Stimulated activated CD4-positive, alpha-beta T cell treated with anti-CD3 and anti-CD28 coated beads, Interleukin-1b, Interleukin-23, amount 100 ng/mL, for 1 hour (primary cell): Measurements from ENCODE around the gene MAGI3.

Experiments
- DNase-seq, 2 donors: peaks; one replicate each; pipeline ENCODE4 v3.0.0-alpha.2; 2020; ENCODE audit warnings: low read depth in 2 of 2

The MAGI3 gene

GRCh38 chr1:113657556-113658063 lies 267.3 kb downstream of the MAGI3 start:
- no peak for DNase-seq

GRCh38 chr1:113659035-113659434 lies 268.7 kb downstream of the MAGI3 start:
- DNase-seq, result no peak

DNA sequence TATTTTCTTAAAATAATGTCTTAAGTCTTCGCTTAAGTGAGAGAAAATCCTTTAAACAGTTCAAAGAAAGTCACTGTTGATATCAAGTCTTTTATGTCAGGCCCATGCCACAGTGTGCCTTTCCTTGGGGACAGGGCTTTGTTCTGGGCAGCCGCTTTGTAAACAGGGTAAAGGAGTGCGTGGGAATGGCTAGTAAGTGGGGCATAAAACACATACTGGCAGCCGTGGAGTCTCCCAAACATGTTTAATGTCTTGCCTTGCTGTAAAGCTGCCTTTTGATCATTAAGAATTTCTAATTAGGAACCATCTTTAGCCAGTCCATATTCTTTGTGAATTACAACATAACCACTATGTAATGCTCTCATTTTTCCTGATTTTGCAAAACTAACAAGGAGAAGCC lies 269.2 kb downstream of the MAGI3 start:
- DNase-seq, result no peak

DNA sequence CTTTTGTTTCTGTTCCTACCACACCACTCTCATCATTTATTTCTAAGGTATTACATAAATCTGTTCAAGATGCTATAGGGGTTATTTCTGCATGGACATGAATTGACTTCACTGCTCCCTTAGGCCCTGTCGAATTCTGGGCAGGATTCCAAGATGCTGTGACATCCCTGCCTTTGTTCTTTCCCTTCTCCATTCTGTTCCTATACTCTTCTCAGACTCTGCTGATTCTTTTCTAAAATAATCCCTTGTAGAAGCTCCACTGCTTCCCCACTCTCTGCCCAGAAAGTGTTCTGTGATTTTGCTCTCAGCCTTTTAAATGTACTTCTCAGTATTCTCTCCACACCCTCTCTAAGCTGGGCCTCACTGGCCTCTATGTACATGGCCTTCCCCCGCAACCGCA lies 269.8 kb downstream of the MAGI3 start:
- DNase-seq, result no peak

GRCh38 chr1:113662101-113662500 lies 271.8 kb downstream of the MAGI3 start:
- DNase-seq, result no peak

GRCh38 chr1:113663165-113663951 lies 273.0 kb downstream of the MAGI3 start:
- DNase-seq, result no peak

DNA sequence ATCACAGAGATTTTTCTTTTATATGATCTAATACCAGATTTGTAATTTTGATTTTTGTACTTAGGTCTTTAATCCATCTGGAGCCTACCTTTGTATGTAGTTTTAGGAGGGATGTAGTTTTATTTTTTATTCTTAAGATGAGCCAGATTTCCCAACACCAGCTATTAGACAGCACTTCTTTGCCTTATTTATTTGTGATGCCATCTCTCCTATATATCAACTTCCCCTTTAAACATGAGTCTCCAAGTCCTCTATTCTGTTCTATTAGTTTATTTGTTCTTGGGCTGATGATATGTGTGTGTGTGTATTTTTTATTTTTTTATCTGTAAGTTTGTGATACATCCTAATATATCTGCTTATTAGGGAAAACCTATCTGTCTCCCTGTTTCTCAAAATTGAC lies 274.8 kb downstream of the MAGI3 start:
- no peak for DNase-seq

DNA sequence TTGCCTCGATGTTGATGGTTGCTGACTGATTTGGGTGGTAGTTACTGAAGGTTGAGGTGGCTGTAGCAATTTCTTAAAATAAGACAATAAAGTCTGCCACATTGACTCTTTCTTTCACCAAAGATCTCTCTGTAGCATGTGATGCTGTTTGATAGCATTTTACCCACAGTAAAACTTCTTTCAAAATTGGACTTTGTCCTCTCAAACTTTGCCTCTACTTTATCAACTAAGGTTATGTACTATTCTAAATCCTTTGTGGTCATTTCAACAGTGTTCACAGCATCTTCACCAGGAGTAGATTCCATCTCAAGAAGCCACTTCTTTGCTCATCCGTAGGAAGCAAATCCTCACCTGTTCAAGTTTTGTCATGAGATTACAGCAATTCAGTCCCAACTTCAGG lies 275.8 kb downstream of the MAGI3 start:
- DNase-seq, result no peak

GRCh38 chr1:113669988-113670387 lies 279.7 kb downstream of the MAGI3 start:
- DNase-seq, result no peak

DNA sequence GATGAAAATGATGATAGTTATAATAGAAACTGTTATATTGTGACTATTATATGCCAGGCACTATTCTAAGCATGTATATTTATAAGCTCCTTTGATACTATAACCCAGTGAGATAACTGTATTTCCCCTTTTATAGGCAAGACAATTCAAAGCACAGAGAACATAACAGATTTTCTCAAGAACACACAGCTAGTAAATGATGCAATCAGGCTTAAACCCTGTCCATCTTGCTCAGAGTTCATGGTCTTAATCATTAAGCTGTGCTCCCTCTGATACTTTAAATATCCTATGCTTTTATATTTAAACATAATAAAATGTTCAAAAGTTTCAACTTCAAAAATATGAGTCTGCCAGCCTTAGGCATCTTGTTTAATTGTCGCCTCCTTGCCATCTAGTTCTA lies 280.3 kb downstream of the MAGI3 start:
- DNase-seq, result no peak

GRCh38 chr1:113672491-113672890 lies 282.2 kb downstream of the MAGI3 start:
- DNase-seq, result no peak

DNA sequence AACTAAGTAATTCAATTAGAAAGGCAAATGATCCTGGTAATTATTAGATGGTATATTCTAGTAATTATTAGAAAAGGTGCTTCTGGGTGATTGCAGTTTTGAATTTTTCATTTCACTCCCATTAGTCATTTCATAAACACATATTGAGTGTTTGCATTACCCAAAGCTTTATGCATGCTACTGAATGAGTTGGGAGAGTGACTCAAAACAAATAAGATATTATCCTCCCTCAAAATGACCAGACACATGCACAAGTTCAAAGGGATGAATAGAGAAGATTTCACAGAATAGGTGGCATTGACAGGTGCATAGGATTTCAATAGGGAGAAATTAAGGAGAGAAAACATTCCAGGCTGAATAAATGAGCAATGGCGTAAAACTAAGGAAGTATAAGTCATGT lies 284.3 kb downstream of the MAGI3 start:
- no peak for DNase-seq

GRCh38 chr1:113675302-113675701 lies 285.0 kb downstream of the MAGI3 start:
- DNase-seq, result no peak

DNA sequence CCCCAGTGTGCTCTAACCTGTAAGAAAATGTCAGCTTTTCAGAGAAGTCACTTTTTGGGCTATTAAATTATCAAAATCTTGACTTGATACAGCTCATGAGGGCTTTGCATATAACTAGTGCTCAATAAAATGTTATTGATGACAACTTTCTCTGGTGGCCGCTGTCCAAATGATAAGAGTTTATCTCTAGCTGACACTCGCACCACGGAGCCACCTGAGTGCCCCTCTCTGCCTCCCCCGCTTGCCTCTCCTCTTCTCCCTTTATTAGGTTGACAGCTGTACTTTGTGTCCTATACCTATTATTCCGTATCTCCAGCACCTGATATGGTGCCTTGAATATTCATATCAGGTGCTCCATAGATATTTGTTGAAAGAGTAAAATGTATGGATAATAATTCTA lies 286.2 kb downstream of the MAGI3 start:
- no peak for DNase-seq

DNA sequence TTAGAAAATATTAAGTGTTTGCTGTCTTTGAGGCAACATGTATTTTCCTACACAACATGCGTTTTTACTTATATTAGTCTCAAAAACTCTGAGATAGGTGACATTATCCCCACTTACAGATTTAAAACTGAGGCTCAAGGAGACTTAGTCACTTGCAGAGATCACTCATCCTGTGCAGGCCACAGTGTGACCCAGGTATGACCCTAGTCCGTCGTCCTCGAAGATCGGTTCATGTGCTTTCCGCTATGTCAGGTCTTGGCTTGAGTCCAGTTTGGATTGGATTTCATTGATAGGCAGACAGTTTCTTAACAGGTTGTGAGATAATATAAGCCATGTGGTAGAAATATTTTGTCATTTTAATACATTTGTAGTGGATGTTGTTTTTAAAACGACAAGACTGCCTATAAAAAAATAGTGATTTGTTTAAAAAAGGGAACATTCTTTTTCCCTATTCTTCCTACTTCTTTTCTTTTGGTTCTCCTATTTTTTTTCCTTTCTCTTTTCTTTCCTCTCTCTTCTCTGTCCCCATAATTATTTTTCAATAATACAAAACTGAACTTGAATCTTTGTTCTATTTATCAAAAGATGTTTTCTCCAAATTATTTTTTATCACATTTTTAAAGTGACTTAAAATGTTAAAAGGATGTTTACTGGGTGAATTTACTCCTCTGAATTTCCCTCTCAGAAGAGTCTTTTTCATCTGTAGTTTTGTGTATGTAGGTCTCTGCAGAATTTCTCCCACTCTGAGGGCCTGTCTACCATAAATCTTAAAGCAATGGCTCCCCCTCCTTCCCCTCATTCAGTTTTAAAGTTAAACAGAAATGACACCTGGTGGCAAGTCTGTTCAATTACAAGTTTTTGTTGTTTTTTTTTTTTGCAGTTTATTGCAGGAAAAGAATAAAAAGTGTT lies 287.2 kb downstream of the MAGI3 start:
- DNase-seq, result no peak

DNA sequence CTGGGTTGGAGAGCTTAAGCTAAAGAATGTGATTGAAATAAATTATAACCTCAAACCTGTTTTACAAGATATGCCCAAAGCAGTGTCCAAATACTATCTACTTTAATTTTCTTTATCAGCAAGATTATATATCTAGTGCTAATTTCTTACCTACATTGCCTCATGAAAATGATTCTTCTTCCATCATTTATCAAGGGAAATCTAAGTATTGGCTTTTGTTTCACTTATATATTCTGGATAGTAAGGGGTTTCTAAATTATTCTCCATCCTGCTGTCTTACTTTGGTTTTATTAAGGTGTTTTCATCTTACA lies 287.8 kb downstream of the MAGI3 start:
- no peak for DNase-seq

DNA sequence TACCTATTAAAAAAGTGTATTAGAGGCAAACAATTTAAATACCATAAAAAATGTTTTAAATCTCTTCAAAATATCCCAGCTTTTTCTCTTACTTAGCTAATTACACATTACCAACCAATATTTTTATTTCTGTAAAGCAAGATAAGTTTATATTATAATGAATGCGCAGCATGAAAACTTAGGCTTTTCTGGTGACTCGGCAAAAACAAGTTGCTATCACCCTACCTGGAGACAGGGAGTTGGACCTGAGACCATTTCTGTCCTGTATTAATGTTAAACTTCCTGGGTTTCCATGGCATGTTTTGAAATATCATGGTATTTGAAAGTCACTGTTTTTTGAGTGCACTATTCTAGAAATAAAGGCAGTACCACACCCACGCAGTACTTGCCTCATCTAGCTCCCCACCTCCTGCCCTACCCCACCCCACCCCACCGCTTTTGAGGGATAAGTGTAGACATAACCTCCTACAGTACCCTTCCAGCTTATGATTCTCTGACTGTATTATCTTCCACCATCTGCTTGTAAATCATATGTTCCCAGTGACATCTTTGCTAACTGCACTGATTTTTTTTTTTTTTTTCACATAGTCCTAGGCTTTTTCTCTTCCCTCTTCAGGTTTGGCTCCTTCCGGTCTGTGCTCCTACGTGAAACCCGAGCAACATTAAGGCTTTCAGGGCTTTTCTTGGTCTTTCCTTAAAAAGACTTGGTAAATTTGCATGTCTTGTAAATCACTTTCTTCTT lies 291.5 kb downstream of the MAGI3 start:
- no peak for DNase-seq

- DNase-seq, result no peak
These were observed 293.3 kb downstream of the MAGI3 start for GRCh38 chr1:113683384-113684152.

DNA sequence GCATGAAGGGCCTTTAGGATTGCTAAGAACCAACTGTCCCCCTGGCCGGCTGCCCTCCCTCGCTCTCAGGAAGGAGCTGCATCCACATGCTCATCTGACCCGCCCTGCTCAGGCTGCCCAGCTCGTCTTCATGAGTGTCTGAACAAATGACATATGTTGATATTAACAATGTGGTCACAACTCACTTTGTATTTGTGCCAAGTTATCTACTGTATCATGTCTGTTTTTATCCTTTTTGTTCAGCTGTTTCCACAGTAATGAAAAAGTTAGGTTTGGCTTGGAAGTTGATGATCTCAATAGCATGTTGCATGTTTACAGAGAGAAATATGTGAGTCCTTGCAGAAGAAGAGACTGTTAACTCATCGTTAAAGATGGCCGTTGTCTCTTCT lies 293.8 kb downstream of the MAGI3 start:
- no peak for DNase-seq

DNA sequence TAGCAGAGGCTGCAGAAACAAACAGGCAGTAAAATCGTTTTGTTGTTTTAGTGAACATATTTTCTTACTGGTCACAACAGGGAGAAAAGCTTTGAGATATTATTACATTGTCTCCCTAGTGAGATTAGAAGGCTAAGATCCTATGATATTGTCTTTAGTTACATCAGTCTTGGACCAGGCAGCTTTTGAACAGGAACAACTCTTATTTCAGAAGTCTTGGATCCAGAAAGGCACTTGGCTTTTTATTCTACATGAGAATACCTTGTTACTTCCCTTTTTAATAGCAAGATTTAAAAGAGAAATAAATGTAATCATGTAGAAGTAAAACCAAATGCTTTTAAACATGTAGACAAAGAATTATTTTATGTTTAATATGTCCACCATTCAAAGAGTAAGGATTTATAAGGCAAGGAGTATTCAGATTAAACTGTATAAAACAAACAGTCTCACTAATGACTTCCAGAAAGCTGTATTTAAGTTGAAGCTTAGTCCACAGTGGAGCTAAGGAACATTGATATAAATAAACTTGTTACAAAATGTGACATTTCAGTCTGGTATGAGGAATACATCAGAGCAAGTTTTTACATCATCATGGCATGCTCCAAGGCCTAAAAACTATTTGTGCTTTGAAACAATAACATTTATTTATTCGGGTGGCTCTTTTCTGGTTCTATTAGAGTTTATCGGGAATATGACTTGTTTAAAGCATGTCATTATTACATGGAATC lies 296.7 kb downstream of the MAGI3 start:
- no peak for DNase-seq

GRCh38 chr1:113691184-113691583 lies 300.9 kb downstream of the MAGI3 start:
- no peak for DNase-seq
